ENCODE results near the gene MFAP3L. TPM values are rescaled to one million over a fixed set of nuclear protein-coding genes. Genes with fewer than 3 reads are reported as not detected.
A peak's percentile ranks its signal among the peaks of the same experiment; 100 is the strongest.

MFAP3L gene
- total and polyA plus RNA-seq, 2 donors (not counting 3 experiments of a cell fraction or from before 2014, with no cell fraction given): 0.22 to 0.23 TPM

- peak overlapping the region; percentile 99 for H3K4me2 ChIP-seq (ENCODE audit: insufficient read depth, low read length)
- H3K4me1 ChIP-seq (ENCODE audit: control insufficient read depth, extremely low read depth, insufficient read depth, low read length): peaks cover 11% of the 10 kb centered on the region
- H3K9me1 ChIP-seq (replicated peaks; ENCODE audit: control insufficient read depth, extremely low read depth, insufficient read depth, low read length): no peaks in the 10 kb centered on the region
- H3K9me3 ChIP-seq (replicated peaks; ENCODE audit: control insufficient read depth, insufficient read depth, low read length): no peaks in the 10 kb centered on the region
- H2AFZ ChIP-seq (ENCODE audit: low read depth, low read length): peak overlapping the region; percentile 100
- dilution Hi-C loops (cut with MboI; ENCODE audit: extremely low pct_ligation_motif_present, low sequenced_read_pairs) (no loop called here), intact Hi-C loops (cut with micrococcal nuclease) (loop anchor here (1.0 kb wide), 2 partner anchors 407 to 415 kb away; partner anchors contain the start of genes CLCN3 and NEK1)
- H3K27ac ChIP-seq (ENCODE audit: insufficient read depth, low read depth, low read length): no peak overlapping the region
- no peaks in the 10 kb centered on the region for H3K79me2 ChIP-seq (ENCODE audit: control insufficient read depth, insufficient read depth, low read length)
- peak overlapping the region; percentile 75 for H3K9ac ChIP-seq (replicated peaks; ENCODE audit: extremely low read depth, insufficient read depth, low read length)
- BruUV-seq (replicated peaks): no TSS peak
- POLR2A ChIA-PET: no interaction called here
- peak overlapping the region; percentile 37 to 93 (median 92) for H3K4me3 ChIP-seq (replicated peaks in 1 of 3; ENCODE audit: insufficient read depth in 1 of 3, low read depth in 1 of 3, low read length in 3 of 3)
- no peak for TF ChIP-seq POLR2AphosphoS5 (IDR thresholded peaks at IDR 0.05; ENCODE audit: insufficient read depth, low read depth, low read length)
- no peak for TF ChIP-seq MYC (IDR thresholded peaks at IDR 0.05; ENCODE audit: low read depth, low read length)
- TF ChIP-seq CTCF (IDR thresholded peaks at IDR 0.05; ENCODE audit: extremely low read depth in 1 of 2, insufficient read depth in 1 of 2, low read depth in 1 of 2, low read length in 2 of 2): no peak
- peak; percentile 73 for TF ChIP-seq MAX (IDR thresholded peaks at IDR 0.05; ENCODE audit: insufficient read depth, insufficient read length)
- no peak for TF ChIP-seq GATA2 (IDR thresholded peaks at IDR 0.05; ENCODE audit: insufficient read depth, insufficient read length, low read depth, low read length)
- TF ChIP-seq EZH2 (IDR thresholded peaks at IDR 0.05; ENCODE audit: borderline replicate concordance, low read depth, low read length, severe bottlenecking): no peak
- TF ChIP-seq FOS (IDR thresholded peaks at IDR 0.05; ENCODE audit: borderline replicate concordance, insufficient read depth, low read length): no peak
- no peaks in the 10 kb centered on the region for H4K20me1 ChIP-seq (replicated peaks; ENCODE audit: control insufficient read depth, extremely low read depth, insufficient read depth, low read length)
- DNase-seq (ENCODE audit: low read depth, low spot score) (peak; percentile 86), FAIRE-seq (peak; percentile 79)
- H3K27me3 ChIP-seq (ENCODE audit: control insufficient read depth in 2 of 2, insufficient read depth in 2 of 2, low read length in 2 of 2): peaks cover 26 to 55% of the 10 kb centered on the region in 2 experiments
- CTCF ChIA-PET: interaction anchor here (1.0 to 1.2 kb wide), 2 partner anchors 217 to 414 kb away, joined by 4 to 5 read pairs; no protein-coding TSS in a partner anchor
- no peaks in the 10 kb centered on the region for H3K36me3 ChIP-seq (ENCODE audit: control insufficient read depth in 2 of 2, extremely low read depth in 1 of 2, insufficient read depth in 2 of 2, low read length in 2 of 2)
Observed at GRCh38 chr4:170027181-170027829, 1.1 kb upstream of the MFAP3L start.

Data from endothelial cell of umbilical vein (primary cell).